ENCODE data around the gene SYNJ1.

GRCh38 chr21:32719085-32719484 lies 8.7 kb downstream of the SYNJ1 start:
- TF ChIP-seq CTCF (IDR thresholded peaks at IDR 0.05) (no peak), POLR2A (IDR thresholded peaks at IDR 0.05) (no peak)

Data from tibial nerve (tissue), 3 donors.